ENCODE measurements around the gene GALR1.

GALR1 gene

DNA sequence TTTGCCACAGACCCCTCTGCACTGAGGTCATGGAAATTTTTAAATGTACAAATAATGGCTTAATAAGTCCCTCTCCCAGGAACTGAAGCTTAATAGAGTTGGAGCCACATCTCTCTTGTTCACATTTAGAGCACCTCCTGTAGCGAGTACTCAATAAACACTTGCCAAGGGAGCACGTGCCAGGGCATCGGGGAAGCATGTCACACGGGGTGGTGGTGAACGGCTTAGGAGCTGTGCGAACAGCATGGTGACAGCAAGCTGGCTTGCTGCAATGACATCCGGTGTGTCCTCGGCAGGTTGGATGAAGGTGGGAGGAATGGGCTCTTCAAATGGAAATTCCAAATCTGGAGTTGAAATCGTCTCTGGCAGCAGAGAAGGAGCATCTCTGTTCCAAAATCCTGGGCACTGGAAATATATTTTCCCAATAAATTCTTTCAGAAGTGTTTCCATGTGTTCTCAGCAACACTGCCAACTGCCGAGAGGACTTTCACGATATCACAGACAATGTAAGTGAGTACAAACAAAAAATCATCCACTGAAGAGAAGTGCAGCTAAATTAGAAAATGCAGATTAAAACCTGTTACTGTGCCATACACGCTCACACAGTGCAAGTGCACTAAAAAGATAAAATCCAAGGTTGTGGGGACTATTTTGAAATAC lies 74.1 kb downstream of the GALR1 start:
- TF ChIP-seq FOXP2 (optimal IDR thresholded peaks at IDR 0.05; ENCODE audit: borderline replicate concordance, extremely low read depth, extremely low read length, insufficient read depth) (no peak), POLR2AphosphoS5 (IDR thresholded peaks at IDR 0.05; ENCODE audit: low read depth, low read length) (no peak)

Data from PFSK-1 (cell line).